Measurements from ENCODE around the gene PIK3IP1.
A peak's percentile ranks its signal among the peaks of the same experiment; 100 is the strongest.

PIK3IP1 gene

DNA sequence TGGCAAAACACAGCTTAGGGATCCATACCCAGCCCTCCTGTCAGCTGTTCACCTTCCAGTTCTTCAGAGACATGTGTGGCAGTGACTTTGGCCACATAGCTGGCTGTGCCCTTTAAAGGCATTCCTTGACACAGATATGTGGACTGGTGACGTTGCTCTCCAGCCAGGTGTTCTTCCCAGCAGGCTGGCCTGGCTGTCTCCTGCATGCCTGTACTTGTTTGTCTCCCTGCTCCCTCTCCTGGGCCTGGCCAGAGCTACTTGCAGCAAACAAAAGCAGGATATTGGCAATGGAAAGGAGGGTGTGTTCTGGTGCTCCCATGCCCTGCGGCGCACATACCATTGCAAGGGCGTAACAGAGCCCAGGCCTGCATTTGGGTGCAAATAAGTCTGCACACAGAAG, 38.3 kb downstream of the PIK3IP1 start:
- no peak overlapping the region for H3K14ac ChIP-seq (ENCODE audit: low read length)
- no peak overlapping the region for H2AK5ac ChIP-seq (ENCODE audit: low read depth, low read length)
- H3K23ac ChIP-seq (ENCODE audit: low read depth, low read length, poor library complexity) = no peak overlapping the region
- no peak overlapping the region for H4K91ac ChIP-seq (ENCODE audit: low read depth, low read length, poor library complexity)
- no peak overlapping the region for H3K4me3 ChIP-seq (ENCODE audit: low read length in 2 of 2)
- H2BK5ac ChIP-seq (ENCODE audit: low read length) = no peak overlapping the region
- H3K4ac ChIP-seq (ENCODE audit: low read length) = no peak overlapping the region
- DNase-seq (ENCODE audit: low spot score) = no peak
- H3K79me1 ChIP-seq (ENCODE audit: low read depth, low read length) = peaks cover 3% of the 10 kb centered on the region
- H3K4me2 ChIP-seq (ENCODE audit: insufficient read depth, low read length, poor library complexity, severe bottlenecking) = no peak overlapping the region
- no peak overlapping the region for H3K27ac ChIP-seq (replicated peaks; ENCODE audit: low read length)
- peaks cover 14 to 22% of the 10 kb centered on the region in 2 donors for H3K36me3 ChIP-seq (replicated peaks in 1 of 2; ENCODE audit: control insufficient read depth in 2 of 2, insufficient read depth in 2 of 2, low read length in 2 of 2)
- no peak overlapping the region for H2BK12ac ChIP-seq (ENCODE audit: low read length)
- H3K4me1 ChIP-seq (ENCODE audit: control insufficient read depth in 2 of 2, insufficient read depth in 1 of 2, low read depth in 1 of 2, low read length in 2 of 2) = peaks cover 3 to 7% of the 10 kb centered on the region in 2 donors
- H2AFZ ChIP-seq (ENCODE audit: low read length) = no peak overlapping the region
- WGBS, 2 donors (ENCODE audit: extremely low coverage in 2 of 2, insufficient read length in 2 of 2, insufficient replicate concordance in 1 of 2) = no CpG with 5 or more reads among the region's 4 CpGs
- no peak overlapping the region for H3K18ac ChIP-seq (ENCODE audit: low read length)
- no peak overlapping the region for H2BK120ac ChIP-seq (ENCODE audit: low read depth, low read length)
- H4K8ac ChIP-seq (ENCODE audit: low read depth, low read length) = no peak overlapping the region
- no peak overlapping the region for H2BK15ac ChIP-seq (ENCODE audit: low read length)
- H3K9ac ChIP-seq (ENCODE audit: low read depth, low read length, poor library complexity) = no peak overlapping the region
- H3K27me3 ChIP-seq (ENCODE audit: control insufficient read depth in 3 of 3, insufficient read depth in 3 of 3, low read depth in 1 of 3, low read length in 3 of 3) = no peaks in the 10 kb centered on the region
- H3K9me3 ChIP-seq (replicated peaks in 1 of 2; ENCODE audit: control insufficient read depth in 2 of 2, insufficient read depth in 1 of 2, low read depth in 1 of 2, low read length in 2 of 2) = no peaks in the 10 kb centered on the region

DNA sequence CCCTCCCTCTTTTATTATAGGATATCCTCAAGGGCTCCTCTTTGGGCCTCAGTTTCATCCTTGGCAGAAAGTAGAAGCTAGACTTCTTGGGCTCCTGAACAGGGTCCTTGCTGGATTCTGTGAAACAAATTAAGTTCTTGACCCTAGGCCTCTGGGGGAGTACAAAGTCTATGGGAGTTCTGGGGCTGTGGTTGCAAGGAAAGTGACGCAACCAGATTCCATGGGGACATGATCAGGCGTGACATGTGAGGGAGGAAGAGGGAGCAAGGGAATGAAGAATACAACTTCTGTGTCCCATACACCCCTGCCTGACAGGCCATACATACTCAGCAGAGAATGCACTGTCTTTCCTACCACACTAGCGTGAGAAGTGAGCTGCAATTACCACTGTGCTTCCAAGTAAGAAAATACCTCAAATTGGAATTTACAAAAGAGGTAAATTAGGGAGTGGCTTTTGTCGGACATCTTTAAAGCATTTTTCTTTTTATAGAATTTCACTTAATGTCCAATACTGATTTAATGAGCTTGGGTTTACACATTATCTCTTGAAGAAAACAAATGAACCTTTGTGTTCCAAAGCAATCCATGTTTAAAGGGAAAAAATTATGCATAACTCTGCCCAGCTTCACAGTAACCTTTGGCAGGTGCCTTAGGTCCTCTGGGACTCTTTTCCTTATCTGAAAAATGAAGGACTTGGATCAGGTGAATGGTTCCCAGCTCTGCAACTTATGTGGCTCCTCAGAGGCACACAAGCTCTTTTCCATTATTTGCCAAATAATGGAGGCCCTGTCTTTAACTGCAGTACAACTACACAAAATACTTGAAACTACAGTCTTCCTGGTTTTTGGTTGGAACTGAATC, 41.3 kb downstream of the PIK3IP1 start:
- Histone ChIP-seq H2BK120ac (ENCODE audit: low read depth, low read length) (no peak overlapping the region), H3K79me1 (ENCODE audit: low read depth, low read length) (peaks cover 4% of the 10 kb centered on the region), H3K36me3 (replicated peaks in 1 of 2; ENCODE audit: control insufficient read depth in 2 of 2, insufficient read depth in 2 of 2, low read length in 2 of 2) (peaks cover 6 to 10% of the 10 kb centered on the region in 2 donors), H3K9ac (ENCODE audit: low read depth, low read length, poor library complexity) (no peak overlapping the region), H2BK12ac (ENCODE audit: low read length) (no peak overlapping the region), H3K18ac (ENCODE audit: low read length) (no peak overlapping the region), H3K4ac (ENCODE audit: low read length) (no peak overlapping the region), H3K4me3 (ENCODE audit: low read length in 2 of 2) (no peak overlapping the region), H3K27ac (replicated peaks; ENCODE audit: low read length) (no peak overlapping the region), H2BK15ac (ENCODE audit: low read length) (no peak overlapping the region), H2BK5ac (ENCODE audit: low read length) (no peak overlapping the region), H3K23ac (ENCODE audit: low read depth, low read length, poor library complexity) (no peak overlapping the region), H3K4me2 (ENCODE audit: insufficient read depth, low read length, poor library complexity, severe bottlenecking) (no peak overlapping the region), H3K4me1 (ENCODE audit: control insufficient read depth in 2 of 2, insufficient read depth in 1 of 2, low read depth in 1 of 2, low read length in 2 of 2) (peaks cover 9 to 17% of the 10 kb centered on the region in 2 donors), H3K27me3 (ENCODE audit: control insufficient read depth in 3 of 3, insufficient read depth in 3 of 3, low read depth in 1 of 3, low read length in 3 of 3) (no peaks in the 10 kb centered on the region), H4K8ac (ENCODE audit: low read depth, low read length) (no peak overlapping the region), H4K91ac (ENCODE audit: low read depth, low read length, poor library complexity) (no peak overlapping the region), H3K14ac (ENCODE audit: low read length) (no peak overlapping the region), H2AK5ac (ENCODE audit: low read depth, low read length) (no peak overlapping the region), H3K9me3 (replicated peaks in 1 of 2; ENCODE audit: control insufficient read depth in 2 of 2, insufficient read depth in 1 of 2, low read depth in 1 of 2, low read length in 2 of 2) (no peaks in the 10 kb centered on the region), H2AFZ (ENCODE audit: low read length) (no peak overlapping the region)
- WGBS, 2 donors (ENCODE audit: extremely low coverage in 2 of 2, insufficient read length in 2 of 2, insufficient replicate concordance in 1 of 2) = no CpG with 5 or more reads among the region's 4 CpGs
- no peak for DNase-seq (ENCODE audit: low spot score)

DNA sequence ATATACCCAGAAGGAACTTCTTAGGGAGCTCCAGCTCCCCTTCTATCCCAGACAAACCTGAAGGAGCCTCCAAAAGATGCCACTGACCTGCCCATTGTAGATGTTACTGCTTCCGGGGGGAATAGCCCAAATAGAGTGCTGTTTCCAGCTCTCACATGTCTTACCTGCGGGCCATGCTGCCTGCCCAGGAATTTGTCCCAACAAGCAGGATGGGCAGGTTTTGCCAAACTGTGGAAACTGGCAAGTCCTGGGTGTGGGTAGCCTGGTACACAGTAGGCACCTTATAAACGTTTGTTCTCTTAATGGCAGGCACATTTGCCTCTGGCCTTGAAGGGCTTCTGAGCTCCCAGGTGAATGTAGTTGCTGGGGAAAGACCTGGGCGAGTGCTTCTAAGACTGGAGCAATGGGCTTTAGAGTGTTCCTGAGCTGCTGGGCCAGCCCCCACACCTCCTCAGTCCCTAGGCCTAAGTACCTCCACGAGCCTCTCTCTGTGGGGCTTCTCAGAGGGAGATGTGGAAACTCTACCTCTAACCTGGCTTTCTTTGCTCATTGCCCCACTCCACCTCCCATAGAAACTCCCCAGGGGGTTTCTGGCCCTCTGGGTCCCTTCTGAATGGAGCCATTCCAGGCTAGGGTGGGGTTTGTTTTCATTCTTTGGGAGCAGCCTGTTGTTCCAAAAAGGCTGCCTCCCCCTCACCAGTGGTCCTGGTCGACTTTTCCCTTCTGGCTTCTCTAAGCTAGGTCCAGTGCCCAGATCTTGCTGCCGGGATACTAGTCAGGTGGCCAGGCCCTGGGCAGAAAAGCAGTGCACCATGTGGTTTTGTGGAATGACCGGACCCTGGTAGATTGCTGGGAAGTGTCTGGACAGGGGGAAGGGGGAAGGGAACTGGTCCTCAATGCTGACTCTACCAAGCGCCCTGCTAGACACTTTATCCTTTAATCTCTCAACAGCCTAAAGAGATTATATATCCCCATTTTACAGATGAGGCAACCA, 43.0 kb downstream of the PIK3IP1 start:
- H3K18ac ChIP-seq (ENCODE audit: low read length) = no peak overlapping the region
- peak overlapping the region in 1 of 2 donors; percentile 42 for H3K4me3 ChIP-seq (ENCODE audit: low read length in 2 of 2)
- H2BK120ac ChIP-seq (ENCODE audit: low read depth, low read length) = no peak overlapping the region
- H3K14ac ChIP-seq (ENCODE audit: low read length) = no peak overlapping the region
- no peak overlapping the region for H4K8ac ChIP-seq (ENCODE audit: low read depth, low read length)
- H3K4ac ChIP-seq (ENCODE audit: low read length) = no peak overlapping the region
- H2BK5ac ChIP-seq (ENCODE audit: low read length) = peak overlapping the region; percentile 80
- H3K23ac ChIP-seq (ENCODE audit: low read depth, low read length, poor library complexity) = no peak overlapping the region
- no CpG with 5 or more reads among the region's 9 CpGs for WGBS, 2 donors (ENCODE audit: extremely low coverage in 2 of 2, insufficient read length in 2 of 2, insufficient replicate concordance in 1 of 2)
- H3K4me1 ChIP-seq (ENCODE audit: control insufficient read depth in 2 of 2, insufficient read depth in 1 of 2, low read depth in 1 of 2, low read length in 2 of 2) = peaks cover 9 to 19% of the 10 kb centered on the region in 2 donors
- H3K9ac ChIP-seq (ENCODE audit: low read depth, low read length, poor library complexity) = no peak overlapping the region
- H4K91ac ChIP-seq (ENCODE audit: low read depth, low read length, poor library complexity) = no peak overlapping the region
- no peaks in the 10 kb centered on the region for H3K9me3 ChIP-seq (replicated peaks in 1 of 2; ENCODE audit: control insufficient read depth in 2 of 2, insufficient read depth in 1 of 2, low read depth in 1 of 2, low read length in 2 of 2)
- no peak overlapping the region for H2BK15ac ChIP-seq (ENCODE audit: low read length)
- H3K4me2 ChIP-seq (ENCODE audit: insufficient read depth, low read length, poor library complexity, severe bottlenecking) = no peak overlapping the region
- H3K79me1 ChIP-seq (ENCODE audit: low read depth, low read length) = peaks cover 5% of the 10 kb centered on the region
- peaks cover 6 to 7% of the 10 kb centered on the region in 2 donors for H3K36me3 ChIP-seq (replicated peaks in 1 of 2; ENCODE audit: control insufficient read depth in 2 of 2, insufficient read depth in 2 of 2, low read length in 2 of 2)
- H3K27me3 ChIP-seq (ENCODE audit: control insufficient read depth in 3 of 3, insufficient read depth in 3 of 3, low read depth in 1 of 3, low read length in 3 of 3) = no peaks in the 10 kb centered on the region
- DNase-seq (ENCODE audit: low spot score) = no peak
- H3K27ac ChIP-seq (replicated peaks; ENCODE audit: low read length) = peak overlapping the region; percentile 79
- H2BK12ac ChIP-seq (ENCODE audit: low read length) = no peak overlapping the region
- H2AFZ ChIP-seq (ENCODE audit: low read length) = no peak overlapping the region
- no peak overlapping the region for H2AK5ac ChIP-seq (ENCODE audit: low read depth, low read length)

All from neuronal stem cell (in vitro differentiated cells).